ENCODE results near the gene MRNIP. TPM values are rescaled to one million over a fixed set of nuclear protein-coding genes. Genes with fewer than 3 reads are reported as not detected.

MRNIP gene
- total RNA-seq, 4 donors from 2014 or later, result 6.9 to 21.9 (median 10.7) TPM

- TF ChIP-seq POLR2A (IDR thresholded peaks at IDR 0.05) (no peak), CTCF (IDR thresholded peaks at IDR 0.05) (no peak)
- H3K4me1 ChIP-seq, result peaks cover 0 to under 1% (median 0%) of the 10 kb centered on the region in 3 donors
- no peak for DNase-seq
- no peak overlapping the region for H3K4me3 ChIP-seq
- H3K27me3 ChIP-seq, result no peaks in the 10 kb centered on the region
- WGBS, 2 donors, result 81 to 84% methylated on average over 11 to 13 of the region's 13 CpGs
- H3K27ac ChIP-seq, result no peak overlapping the region
- intact Hi-C loops (cut with DNase I), result no loop called here
- peaks cover 20 to 94% (median 24%) of the 10 kb centered on the region in 3 donors for H3K36me3 ChIP-seq
- no peaks in the 10 kb centered on the region for H3K9me3 ChIP-seq
Observed at GRCh38 chr5:179900711-179901110, 42.1 kb upstream of the MRNIP start.

- intact Hi-C loops (cut with DNase I), result no loop called here
- H3K4me3 ChIP-seq, result no peak overlapping the region
- TF ChIP-seq POLR2A (IDR thresholded peaks at IDR 0.05), result no peak
- no peak for TF ChIP-seq CTCF (IDR thresholded peaks at IDR 0.05)
- WGBS, 2 donors, result 81 to 91% methylated on average over 8 to 9 of the region's 9 CpGs
- H3K27ac ChIP-seq, result no peak overlapping the region
- no peak for DNase-seq
- no peaks in the 10 kb centered on the region for H3K9me3 ChIP-seq
- no peaks in the 10 kb centered on the region for H3K4me1 ChIP-seq
- H3K36me3 ChIP-seq, result peaks cover 20 to 99% (median 24%) of the 10 kb centered on the region in 3 donors
- no peaks in the 10 kb centered on the region for H3K27me3 ChIP-seq
Observed at GRCh38 chr5:179900206-179900605, 41.6 kb upstream of the MRNIP start.

GRCh38 chr5:179895861-179896260 is 37.2 kb upstream of the MRNIP start:
- Histone ChIP-seq H3K9me3 (no peaks in the 10 kb centered on the region), H3K4me3 (no peak overlapping the region), H3K36me3 (peaks cover 39 to 100% (median 45%) of the 10 kb centered on the region in 3 donors), H3K4me1 (no peaks in the 10 kb centered on the region), H3K27ac (no peak overlapping the region), H3K27me3 (no peaks in the 10 kb centered on the region)
- 80 to 90% methylated on average over 6 of the region's 6 CpGs for WGBS, 2 donors
- intact Hi-C loops (cut with DNase I), result no loop called here
- TF ChIP-seq CTCF (IDR thresholded peaks at IDR 0.05) (no peak), POLR2A (IDR thresholded peaks at IDR 0.05) (no peak)
- no peak for DNase-seq

- H3K27ac ChIP-seq, result no peak overlapping the region
- DNase-seq, result no peak
- TF ChIP-seq CTCF (IDR thresholded peaks at IDR 0.05), result no peak
- TF ChIP-seq POLR2A (IDR thresholded peaks at IDR 0.05), result no peak
- H3K36me3 ChIP-seq, result peaks cover 53 to 100% (median 54%) of the 10 kb centered on the region in 3 donors
- H3K27me3 ChIP-seq, result no peaks in the 10 kb centered on the region
- WGBS, 2 donors, result 89 to 90% methylated on average over 18 to 21 of the region's 26 CpGs
- H3K9me3 ChIP-seq, result no peaks in the 10 kb centered on the region
- intact Hi-C loops (cut with DNase I), result no loop called here
- H3K4me1 ChIP-seq, result no peaks in the 10 kb centered on the region
- H3K4me3 ChIP-seq, result no peak overlapping the region
Observed at GRCh38 chr5:179893958-179894895, 35.6 kb upstream of the MRNIP start.
